Measurements from ENCODE around the gene NCOA1.

NCOA1 gene

GRCh38 chr2:24711865-24712264 is 220.8 kb downstream of the NCOA1 start:
- DNase-seq = no peak

DNA sequence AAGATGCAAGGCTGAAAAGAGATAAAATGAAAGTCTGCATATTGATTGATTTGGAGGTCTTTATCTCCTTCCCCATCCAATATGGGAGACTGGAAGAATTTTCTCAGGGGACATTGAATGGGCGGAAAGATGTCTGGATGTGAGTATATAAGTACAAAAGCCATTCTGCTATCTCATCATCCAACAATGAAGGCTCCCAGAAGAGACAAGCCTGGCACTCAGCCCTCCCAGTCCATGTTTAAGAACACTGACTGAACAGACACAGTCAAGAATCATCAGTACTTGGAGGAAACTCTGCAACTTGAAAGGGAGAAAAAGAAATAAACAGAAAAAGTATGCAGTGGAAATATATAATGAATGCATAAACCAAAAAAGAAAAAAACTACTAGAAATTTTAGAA is 221.2 kb downstream of the NCOA1 start:
- no peak for DNase-seq

- DNase-seq = no peak
These were observed 226.4 kb downstream of the NCOA1 start for GRCh38 chr2:24717263-24717951.

- DNase-seq = no peak
These were observed 229.3 kb downstream of the NCOA1 start for GRCh38 chr2:24720310-24720709.

DNA sequence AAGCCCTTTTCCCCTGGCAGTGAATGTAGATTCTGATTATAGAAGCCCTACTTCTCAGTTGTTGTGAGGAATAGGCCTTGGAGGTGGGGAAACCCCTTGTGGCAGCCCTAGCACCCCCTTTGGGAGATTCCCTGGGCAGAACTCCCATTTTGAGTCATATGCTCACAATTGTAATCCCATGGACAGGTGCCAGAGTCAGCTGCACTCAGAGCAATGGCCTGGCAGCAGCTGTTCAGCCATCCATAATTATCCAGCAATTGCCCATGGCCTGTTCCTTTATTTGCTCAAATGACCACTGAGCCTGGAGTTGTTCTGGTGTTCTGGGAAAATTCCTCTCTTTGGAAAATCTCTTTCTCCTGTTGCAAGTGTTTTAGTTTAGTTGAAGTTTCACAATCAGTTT is 230.4 kb downstream of the NCOA1 start:
- DNase-seq = no peak

GRCh38 chr2:24722141-24722790 is 231.2 kb downstream of the NCOA1 start:
- DNase-seq = no peak

GRCh38 chr2:24723191-24723590 is 232.1 kb downstream of the NCOA1 start:
- no peak for DNase-seq

DNA sequence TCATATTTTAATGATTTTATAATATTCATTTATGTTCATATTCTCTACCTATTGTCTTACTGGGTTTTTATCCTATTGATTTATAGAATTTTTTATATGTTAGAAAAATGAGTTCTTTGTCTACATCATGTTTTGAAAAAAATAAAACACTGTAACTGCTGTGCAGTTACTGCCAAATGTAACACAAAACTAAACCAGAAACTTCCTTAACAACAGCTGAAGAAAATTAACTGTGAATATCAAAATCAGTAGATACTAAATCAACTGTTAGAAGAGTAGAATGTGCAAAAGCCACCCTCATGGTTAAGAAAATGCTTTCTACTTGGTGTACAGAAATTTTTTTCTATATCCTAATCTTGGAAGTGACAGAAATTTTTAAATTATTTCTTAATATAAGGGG is 232.6 kb downstream of the NCOA1 start:
- no peak for DNase-seq

DNA sequence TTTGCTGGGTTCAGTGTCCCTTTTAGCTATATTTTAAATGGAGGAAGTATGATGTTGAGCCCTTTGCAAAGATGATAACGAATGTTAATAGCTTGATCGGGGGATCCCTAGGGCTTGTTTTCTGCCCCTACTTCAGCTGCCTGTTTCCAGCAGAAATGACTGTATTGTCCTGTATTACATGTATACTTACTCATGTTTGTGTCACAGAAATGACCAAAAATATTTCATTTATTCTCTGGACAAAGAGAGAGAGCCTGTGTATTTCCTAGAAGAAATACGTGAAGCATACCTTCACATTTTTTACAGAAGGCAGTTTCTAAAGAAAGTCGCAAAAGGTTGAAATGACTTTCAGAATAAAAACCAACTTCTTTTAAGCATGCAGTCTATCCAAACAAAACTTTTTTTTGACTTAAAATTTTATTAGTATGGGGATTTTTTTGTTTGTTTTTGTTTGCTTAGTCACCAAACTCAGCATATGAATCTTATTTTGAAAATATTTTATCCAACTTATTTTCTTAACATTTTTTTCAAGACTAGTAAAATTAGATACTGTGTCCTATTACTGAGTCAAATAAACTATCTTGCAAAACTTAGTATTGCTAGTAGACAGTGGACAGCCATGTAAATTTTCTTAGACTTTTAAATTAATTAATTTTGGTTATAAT is 233.2 kb downstream of the NCOA1 start:
- DNase-seq = no peak

- no peak for DNase-seq
These were observed 234.9 kb downstream of the NCOA1 start for GRCh38 chr2:24725956-24726355.

GRCh38 chr2:24730481-24730880 is 239.4 kb downstream of the NCOA1 start:
- DNase-seq = no peak

GRCh38 chr2:24731040-24731439 is 240.0 kb downstream of the NCOA1 start:
- DNase-seq = no peak

DNA sequence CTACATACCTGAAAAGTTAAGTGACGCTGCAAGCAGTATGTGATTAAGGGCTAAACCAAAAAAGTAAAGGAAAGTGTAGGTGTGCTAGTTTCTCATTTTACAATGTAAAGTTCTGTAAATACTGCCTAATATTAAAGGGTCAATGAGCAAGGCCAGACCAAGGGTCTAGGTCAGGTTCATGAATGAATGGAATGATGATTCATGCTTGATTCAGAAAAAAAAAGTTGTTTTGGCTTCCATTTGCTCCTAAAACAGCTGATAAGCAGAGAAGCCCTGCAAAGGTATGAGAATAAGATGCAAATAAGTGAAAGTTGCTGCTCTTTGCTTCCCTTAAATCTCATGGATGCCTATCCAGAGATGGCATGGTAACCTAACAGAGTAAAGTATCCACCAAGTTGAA is 240.9 kb downstream of the NCOA1 start:
- DNase-seq = no peak

DNA sequence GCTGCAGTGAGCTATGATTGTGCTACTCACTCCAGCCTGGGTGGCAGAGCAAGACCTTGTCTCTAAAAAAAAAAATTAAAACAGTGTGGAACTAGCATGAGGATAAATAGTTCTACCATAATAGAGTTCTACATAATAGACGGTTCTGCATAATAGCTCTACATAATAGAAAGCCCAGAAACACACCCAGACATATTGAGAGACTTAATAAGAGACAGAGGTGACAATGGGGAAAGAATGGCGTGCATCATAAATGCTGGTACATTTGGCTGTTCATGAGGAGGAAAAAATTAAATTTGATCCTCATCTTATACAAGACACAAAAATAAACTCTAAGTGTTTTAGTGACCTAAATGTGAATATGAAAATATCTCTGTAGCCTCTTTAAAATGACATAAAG is 243.7 kb downstream of the NCOA1 start:
- DNase-seq = no peak

- no peak for DNase-seq
These were observed 248.4 kb downstream of the NCOA1 start for GRCh38 chr2:24739354-24740025.

DNA sequence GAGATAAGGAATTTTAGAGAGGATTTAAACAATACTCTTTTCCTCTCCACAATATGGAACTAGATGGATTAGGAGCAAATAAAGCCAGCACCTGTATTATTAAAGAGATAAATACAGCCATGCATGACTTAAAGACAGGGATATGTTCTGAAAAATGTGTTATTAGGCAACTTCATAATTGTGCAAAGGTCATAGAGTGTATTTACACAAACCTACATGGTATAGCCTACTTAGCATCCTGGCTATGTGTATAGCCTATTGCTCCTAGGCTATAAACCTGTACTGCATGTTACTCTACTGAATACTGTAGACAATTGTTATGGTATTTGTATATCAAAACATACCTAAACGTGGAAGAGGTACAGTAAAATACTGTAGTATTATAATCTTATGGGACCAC is 249.1 kb downstream of the NCOA1 start:
- no peak for DNase-seq

- no peak for DNase-seq
These were observed 251.7 kb downstream of the NCOA1 start for GRCh38 chr2:24742730-24743129.

- DNase-seq = no peak
These were observed 252.9 kb downstream of the NCOA1 start for GRCh38 chr2:24743924-24744323.

DNA sequence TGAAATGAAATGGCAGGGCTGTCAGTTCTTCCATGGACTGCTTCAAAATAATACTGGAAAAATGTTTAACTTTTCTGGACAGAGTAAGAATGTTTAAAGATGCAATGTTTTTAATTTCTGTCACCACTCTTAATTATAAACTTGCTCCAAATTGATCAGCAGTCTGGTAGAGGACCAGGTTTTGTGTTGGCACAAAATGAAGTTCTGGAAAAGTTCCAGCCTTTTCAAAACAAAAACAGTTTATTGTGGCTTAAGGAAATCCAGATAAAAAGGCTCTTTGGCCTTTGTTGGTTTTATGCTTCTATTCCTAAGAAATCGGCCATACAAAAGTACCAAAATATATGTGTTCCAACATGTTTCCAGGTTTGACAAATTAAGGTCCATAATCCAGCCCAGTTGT is 253.3 kb downstream of the NCOA1 start:
- DNase-seq = no peak

DNA sequence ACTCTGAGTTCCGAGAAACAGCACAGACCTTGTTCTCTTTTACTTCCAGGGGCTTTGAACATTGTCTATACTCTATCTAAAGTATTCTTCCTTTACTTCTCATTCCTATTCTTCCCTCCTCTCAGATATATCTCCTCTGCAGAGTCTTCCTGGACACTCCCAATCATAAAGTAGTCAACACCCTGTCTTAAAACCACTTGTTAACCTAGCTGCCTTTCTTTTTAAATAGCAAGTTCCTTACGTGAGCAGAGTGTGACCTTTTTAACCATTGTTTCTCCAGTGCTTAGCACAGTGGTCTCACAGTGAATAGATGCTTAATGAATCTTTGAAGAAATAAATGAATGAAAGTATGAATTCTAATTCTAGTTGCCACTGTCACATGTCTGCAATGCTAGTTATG is 254.8 kb downstream of the NCOA1 start:
- DNase-seq = no peak

DNA sequence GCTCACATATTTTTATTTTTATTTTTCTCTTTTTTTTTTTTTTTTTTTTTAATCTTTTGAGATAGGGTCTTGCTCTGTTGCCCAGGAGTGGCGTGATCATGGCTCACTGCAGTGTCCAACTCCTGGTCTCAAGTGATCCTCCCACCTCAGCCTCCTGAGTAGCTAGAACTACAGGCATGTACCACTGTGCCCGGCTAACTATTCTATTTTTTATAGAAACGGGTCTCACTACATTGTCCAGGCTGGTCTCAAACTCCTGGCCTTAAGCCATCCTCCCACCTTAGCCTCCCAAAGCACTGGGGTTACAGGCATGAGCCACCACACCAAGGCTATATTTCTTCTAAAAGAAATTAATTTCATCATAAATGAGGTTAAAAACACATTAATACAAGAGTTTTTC is 256.2 kb downstream of the NCOA1 start:
- DNase-seq = no peak

- DNase-seq = no peak
These were observed 258.1 kb downstream of the NCOA1 start for GRCh38 chr2:24749069-24749691.

DNA sequence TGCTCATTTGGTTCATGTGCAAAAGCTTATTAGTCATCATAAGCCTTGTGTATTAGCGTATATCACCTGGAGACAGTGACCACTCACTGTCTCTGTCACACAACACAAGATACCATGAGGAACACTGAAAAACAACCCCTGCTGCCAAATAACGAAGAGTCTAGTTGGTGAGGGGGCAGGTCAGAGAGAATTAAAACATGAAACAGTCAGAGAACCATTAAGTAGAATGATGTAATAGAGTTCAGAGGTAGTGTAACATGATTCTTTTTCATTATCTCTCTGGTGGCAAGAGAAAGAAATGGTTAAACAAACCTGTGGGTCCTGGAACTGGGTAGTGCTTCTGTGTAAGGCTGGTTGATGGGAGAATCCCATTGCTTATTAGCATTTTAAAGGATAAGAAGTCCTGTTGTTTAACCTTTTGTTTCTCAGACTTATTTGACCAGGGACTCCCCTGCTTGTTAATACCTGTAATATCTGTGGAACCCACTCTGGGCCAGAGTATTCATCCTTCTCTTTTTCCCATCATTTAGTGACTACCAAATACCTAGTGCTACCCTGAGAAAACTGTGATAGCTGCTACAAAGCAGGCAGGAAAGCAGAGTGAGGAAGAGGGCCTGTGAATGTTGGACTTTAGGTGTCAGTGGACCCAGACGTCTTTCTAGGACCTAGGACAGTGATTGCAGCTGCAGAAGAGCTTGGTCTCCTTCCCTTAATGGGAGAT is 264.1 kb downstream of the NCOA1 start:
- DNase-seq = no peak
